Jurkat, Clone E6-1 (cell line): ENCODE measurements around the gene ACAD9.
A peak's percentile ranks its signal among the peaks of the same experiment; 100 is the strongest.
"Not testable (repeated sequence)": the region's sequence is repeated elsewhere in the genome, so short reads cannot be mapped to it uniquely, and the experiment has no call there.

Experiments
- DNase-seq: peaks from one replicate; pipeline ENCODE4 v3.0.0-alpha.2; 2011; ENCODE audit warnings: low read depth, low spot score
- H3K4me3 ChIP-seq: 2 replicates; pipeline ENCODE4 v1.5.1; 2011; ENCODE audit warnings: mild to moderate bottlenecking, low read length, control low read depth, moderate library complexity

ACAD9 gene

GRCh38 chr3:128923576-128923975, 44.2 kb downstream of the ACAD9 start:
- no peak for DNase-seq
- no peak overlapping the region for H3K4me3 ChIP-seq

- H3K4me3 ChIP-seq, DNase-seq: not testable (repeated sequence)
Observed at GRCh38 chr3:128923986-128924385, 44.6 kb downstream of the ACAD9 start.

- no peak for DNase-seq
- no peak overlapping the region for H3K4me3 ChIP-seq
Observed at GRCh38 chr3:128929364-128929763, 49.9 kb downstream of the ACAD9 start.

- no peak overlapping the region for H3K4me3 ChIP-seq
- DNase-seq, result no peak
Observed at GRCh38 chr3:128931046-128931445, 51.6 kb downstream of the ACAD9 start.

GRCh38 chr3:128932516-128933212, 53.2 kb downstream of the ACAD9 start:
- no peak for DNase-seq
- H3K4me3 ChIP-seq, result no peak overlapping the region

GRCh38 chr3:128933213-128933921, 53.9 kb downstream of the ACAD9 start:
- H3K4me3 ChIP-seq, result no peak overlapping the region
- DNase-seq, result no peak

GRCh38 chr3:128933922-128934253, 54.5 kb downstream of the ACAD9 start:
- H3K4me3 ChIP-seq, result no peak overlapping the region
- DNase-seq, result no peak

- DNase-seq, result no peak
- no peak overlapping the region for H3K4me3 ChIP-seq
Observed at GRCh38 chr3:128935922-128936321, 56.5 kb downstream of the ACAD9 start.

- no peak for DNase-seq
- no peak overlapping the region for H3K4me3 ChIP-seq
Observed at GRCh38 chr3:128936341-128936740, 56.9 kb downstream of the ACAD9 start.

GRCh38 chr3:128940252-128940651, 60.8 kb downstream of the ACAD9 start:
- no peak for DNase-seq

GRCh38 chr3:128942161-128942952, 62.9 kb downstream of the ACAD9 start:
- no peak for DNase-seq
- H3K4me3 ChIP-seq, result no peak overlapping the region

More at GRCh38 chr3:128940252-128940651, 60.8 kb downstream of the ACAD9 start:
- no peak overlapping the region for H3K4me3 ChIP-seq

GRCh38 chr3:128945041-128945877, 65.8 kb downstream of the ACAD9 start:
- H3K4me3 ChIP-seq, result no peak overlapping the region
- DNase-seq, result no peak

- no peak for DNase-seq
- no peak overlapping the region for H3K4me3 ChIP-seq
Observed at GRCh38 chr3:128945878-128946175, 66.4 kb downstream of the ACAD9 start.

GRCh38 chr3:128946411-128946810, 67.0 kb downstream of the ACAD9 start:
- no peak overlapping the region for H3K4me3 ChIP-seq
- DNase-seq, result no peak

GRCh38 chr3:128949158-128949557, 69.7 kb downstream of the ACAD9 start:
- H3K4me3 ChIP-seq, result no peak overlapping the region
- no peak for DNase-seq

- DNase-seq, result peak; percentile 11
- no peak overlapping the region for H3K4me3 ChIP-seq
Observed at GRCh38 chr3:128950223-128950938, 71.0 kb downstream of the ACAD9 start.

GRCh38 chr3:128956440-128956839, 77.0 kb downstream of the ACAD9 start:
- DNase-seq, result no peak
- H3K4me3 ChIP-seq, result no peak overlapping the region
